CD4-positive, alpha-beta T cell treated with Interferon alpha-2 for 1 hour (primary cell): ENCODE measurements around the gene ATP11C.
"Not testable (repeated sequence)": the region's sequence is repeated elsewhere in the genome, so short reads cannot be mapped to it uniquely, and the experiment has no call there.

Experiments
- DNase-seq, 2 donors: peaks; one replicate each; pipeline ENCODE4 v3.0.0-alpha.2; 2020 to 2022

Gene ATP11C

DNA sequence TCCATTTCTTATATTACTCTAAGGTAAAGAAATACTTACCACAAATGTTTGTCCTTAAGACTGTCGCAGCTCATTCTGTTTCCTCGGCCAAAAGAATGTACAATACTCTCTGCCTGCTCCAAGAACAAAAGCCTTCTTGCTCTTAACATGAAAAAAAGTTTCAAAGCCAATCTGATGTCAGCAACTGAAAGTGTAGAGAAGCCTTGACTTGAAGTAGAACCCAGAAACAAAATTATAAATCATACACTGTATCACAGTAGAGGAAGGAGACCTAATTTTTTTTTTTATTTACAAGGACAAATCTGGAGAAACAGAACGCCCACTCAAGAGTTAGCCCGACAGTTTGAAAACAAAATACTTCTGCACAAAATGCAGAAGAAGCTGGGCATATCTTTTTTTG is 224.8 kb downstream of the ATP11C start, which contains the start of gene MCF2:
Gene MCF2 (minus strand): TSS at position 101 of the 400 bp plus-strand sequence. CDS start 56,423 bp downstream, outside the sequence.
- no peak for DNase-seq

- DNase-seq = no peak
Measured at GRCh38 chrX:139702658-139703057, 230.2 kb downstream of the ATP11C start.

- DNase-seq = no peak
Measured at GRCh38 chrX:139692908-139693307, 239.9 kb downstream of the ATP11C start.

DNA sequence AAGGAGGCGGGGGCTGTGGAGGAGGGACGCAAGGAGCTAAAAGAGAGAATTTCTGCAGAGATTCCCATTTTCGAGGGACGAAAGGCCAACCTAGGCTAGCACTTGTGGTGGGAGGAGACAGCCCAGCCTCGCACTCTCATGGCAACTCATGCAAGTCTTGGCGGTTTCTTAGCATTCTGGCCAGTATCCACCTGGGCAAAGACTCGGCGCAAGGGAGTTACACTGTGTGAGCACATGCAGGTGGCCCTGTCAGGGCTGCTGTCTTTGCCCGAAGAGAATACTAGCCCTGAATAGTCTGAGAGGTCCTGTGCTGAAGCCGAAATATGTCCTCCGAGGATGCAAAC is 240.4 kb downstream of the ATP11C start:
- no peak for DNase-seq

DNA sequence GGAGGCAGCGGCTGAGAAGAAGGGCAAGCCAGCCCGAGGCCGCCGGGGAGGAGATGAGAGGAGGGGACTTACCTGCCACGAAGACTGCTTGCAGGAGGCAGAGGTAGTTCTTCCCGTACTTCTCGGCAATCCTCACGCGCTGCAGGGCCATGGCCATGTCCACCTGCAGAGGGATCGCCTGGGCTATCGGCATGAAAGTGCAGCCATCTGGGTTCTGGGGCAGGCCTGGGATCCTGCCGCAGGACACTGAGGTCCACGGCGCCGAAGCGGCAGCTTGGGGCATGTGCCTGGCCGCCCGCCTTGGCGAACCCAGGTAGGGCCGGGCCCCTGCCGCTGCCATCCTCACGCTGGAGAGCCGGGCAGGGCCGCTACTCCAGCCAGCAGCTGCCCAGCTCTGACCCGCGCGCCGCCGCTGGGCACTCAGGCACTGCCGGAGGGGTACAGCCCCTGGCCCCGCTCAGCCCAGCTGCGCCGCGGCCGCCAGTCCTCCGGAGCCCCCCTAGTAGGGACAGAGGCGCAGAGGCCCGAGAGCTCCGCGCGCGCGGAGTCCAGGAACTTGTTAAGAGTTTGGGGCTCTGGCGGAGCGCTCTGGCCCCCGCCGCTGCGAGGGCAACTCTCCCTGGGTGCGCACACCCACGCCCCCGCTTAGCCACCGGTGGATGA is 240.9 kb downstream of the ATP11C start:
- DNase-seq = no peak

DNA sequence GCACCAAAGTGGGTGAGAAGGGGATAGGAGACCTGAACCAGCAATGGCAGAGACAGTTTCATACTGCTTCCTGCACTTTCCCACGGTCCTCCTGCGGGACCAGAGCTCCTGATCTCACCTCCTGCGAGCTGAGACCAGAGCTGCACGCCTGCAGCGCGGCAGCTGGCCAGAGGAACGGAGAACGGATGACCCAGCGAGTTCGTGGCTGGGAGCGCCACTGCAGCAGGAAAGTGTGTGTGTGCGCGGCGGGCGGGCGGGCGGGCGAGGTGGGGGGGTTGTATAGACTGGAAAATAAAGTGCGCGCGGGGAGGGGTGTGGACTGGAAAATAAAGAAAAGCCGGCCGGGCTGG is 241.4 kb downstream of the ATP11C start:
- DNase-seq = no peak

GRCh38 chrX:139685175-139685574 is 247.7 kb downstream of the ATP11C start:
- not testable (repeated sequence) for DNase-seq

DNA sequence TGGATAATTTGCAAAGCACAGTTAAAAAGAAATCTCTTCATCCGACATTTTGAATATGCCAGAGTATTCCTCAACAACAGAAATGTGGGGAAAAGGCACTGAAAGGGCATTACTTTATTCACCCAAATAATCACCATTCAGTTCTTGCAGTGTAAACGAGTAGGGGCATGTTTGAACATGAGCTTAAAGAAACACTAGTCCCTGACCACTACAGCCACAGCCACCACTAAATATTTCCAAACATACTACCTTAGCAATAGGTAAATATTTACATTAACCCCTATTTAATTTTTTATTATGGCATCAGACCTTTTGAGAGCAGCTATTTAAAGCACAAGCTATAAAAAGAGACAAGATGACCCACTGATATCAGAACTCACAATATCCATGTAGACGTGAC is 252.5 kb downstream of the ATP11C start:
- no peak for DNase-seq
